HG03175 (cell line): ENCODE measurements around the gene RNPS1.

ENCODE experiments used
- ATAC-seq: cut with Tn5 transposase; IDR thresholded peaks from one replicate; pipeline ENCODE4 v1.9.1; 2021; ENCODE audit warnings: mild to moderate bottlenecking, moderate library complexity; ENCODE audit not compliant: unreplicated experiment

RNPS1 gene

DNA sequence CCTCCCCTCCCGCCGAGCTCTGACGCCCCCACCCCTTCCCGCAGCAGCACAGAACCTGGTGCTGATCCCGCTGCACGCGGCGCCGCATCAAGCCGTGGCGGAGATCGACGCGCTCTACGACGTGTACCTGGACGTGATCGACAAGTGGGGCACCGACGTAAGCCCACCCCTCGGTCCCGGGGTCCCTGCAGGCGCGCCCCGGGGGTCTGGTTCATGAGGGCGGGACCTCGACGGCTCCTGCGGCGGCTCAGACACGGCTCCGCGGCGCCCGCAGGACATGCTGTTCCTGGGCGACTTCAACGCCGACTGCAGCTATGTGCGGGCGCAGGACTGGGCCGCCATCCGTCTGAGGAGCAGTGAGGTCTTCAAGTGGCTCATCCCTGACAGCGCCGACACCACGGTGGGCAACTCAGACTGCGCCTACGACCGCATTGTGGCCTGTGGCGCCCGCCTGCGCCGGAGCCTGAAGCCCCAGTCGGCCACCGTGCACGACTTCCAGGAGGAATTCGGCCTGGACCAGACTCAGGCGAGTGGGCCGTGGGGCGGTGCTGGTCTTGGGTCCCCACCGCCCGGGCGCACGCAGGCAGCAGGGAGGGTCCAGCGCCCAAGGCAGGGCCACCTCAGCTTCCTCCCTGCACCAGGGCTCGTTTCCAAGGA lies 30.3 kb downstream of the RNPS1 start:
- no peak for ATAC-seq

DNA sequence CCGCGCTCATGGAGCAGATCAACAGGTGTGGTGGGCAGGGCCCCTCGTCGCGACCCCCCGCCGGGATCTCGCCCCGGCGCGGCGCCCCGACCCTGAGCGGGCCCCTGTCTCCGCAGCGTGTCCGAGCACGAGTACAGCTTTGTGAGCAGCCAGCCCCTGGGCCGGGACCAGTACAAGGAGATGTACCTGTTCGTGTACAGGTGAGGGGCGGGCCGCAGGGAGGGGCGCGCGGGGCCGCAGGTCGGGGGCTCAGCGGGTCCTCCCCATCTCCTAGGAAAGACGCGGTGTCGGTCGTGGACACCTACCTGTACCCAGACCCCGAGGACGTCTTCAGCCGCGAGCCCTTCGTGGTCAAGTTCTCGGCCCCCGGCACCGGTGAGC lies 30.8 kb downstream of the RNPS1 start:
- no peak for ATAC-seq

DNA sequence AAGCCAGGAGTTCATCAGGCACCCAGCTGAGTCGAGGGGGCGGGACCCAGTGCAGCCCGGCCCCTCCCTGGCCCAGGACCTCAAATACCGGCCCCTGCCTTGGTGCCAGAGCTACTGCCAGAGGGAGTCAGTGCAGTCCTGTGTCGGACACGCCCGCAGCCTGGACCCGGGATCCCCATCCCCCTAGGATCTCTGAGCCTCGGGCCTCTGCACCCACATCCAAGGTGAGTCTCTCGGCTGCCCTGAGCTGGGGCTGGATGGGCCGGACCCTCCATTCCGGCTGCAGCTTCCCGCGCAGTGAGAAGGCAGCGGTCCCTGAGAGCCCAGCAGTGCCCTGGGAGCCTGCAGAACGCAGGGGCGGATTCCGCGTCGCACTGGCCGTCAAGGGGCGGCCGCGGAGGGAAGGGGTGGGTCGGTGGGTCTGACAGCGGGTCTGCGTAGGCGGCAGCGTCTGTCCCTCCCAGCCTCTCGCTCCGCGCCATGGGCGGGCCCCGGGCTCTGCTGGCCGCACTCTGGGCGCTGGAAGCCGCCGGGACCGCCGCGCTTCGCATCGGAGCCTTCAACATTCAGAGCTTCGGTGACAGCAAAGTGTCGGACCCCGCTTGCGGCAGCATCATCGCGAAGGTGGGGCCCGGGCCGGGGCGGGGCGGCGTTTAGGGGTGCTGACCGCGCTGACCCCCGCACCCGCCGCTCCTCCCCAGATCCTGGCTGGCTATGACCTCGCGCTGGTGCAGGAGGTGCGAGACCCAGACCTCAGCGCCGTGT lies 31.4 kb downstream of the RNPS1 start, which contains the start of gene DNASE1L2:
TSS of gene DNASE1L2 (plus strand) at position 108 of the 765 bp plus-strand sequence. CDS start at position 481, 373 bp downstream.
- no peak for ATAC-seq

DNA sequence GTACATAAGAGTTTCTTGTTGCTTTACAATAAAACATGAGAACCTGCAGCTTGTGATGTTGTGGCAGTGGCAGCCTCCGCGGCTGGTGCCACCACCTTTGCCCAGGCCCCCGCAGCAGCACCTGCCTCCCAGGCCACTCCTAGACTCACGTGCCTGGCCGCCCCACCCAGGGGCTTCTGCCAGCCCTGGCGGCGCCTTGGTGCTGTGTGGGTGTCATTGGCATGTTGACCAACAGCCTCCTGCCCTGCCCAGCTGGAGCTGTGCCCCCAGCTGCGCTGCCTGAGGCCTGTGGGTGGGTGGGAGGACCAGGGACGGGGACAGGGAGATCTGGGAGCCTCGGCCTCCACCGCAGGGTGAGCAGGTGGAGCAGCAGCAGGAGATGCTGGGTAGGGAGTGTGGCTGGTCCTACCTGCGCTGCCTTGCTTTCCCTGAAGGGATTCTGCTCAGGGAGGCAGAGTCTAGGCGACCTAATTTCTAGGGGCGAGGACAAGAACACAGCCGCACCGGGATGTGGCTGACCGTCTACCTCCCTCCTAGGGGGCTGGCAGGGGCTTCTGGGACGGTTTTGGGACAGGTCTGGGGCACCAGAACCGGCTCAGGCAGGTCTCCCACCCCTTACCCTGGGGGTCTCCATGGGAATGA lies 32.1 kb downstream of the RNPS1 start:
- ATAC-seq, result no peak

DNA sequence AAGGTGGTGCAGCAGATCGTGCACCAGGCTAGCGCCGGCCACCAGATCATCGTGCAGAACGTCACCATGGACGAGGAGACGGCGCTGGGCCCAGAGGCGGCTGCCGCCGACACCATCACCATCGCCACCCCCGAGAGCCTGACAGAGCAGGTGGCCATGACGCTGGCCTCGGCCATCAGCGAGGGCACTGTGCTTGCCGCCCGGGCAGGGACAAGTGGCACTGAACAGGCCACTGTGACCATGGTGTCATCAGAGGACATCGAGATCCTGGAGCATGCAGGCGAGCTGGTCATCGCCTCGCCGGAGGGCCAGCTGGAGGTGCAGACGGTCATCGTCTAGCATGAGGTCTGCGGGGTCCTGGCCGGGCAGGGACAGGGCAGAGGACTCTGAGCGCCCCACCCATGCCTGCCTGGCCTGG lies 32.7 kb downstream of the RNPS1 start:
- no peak for ATAC-seq

DNA sequence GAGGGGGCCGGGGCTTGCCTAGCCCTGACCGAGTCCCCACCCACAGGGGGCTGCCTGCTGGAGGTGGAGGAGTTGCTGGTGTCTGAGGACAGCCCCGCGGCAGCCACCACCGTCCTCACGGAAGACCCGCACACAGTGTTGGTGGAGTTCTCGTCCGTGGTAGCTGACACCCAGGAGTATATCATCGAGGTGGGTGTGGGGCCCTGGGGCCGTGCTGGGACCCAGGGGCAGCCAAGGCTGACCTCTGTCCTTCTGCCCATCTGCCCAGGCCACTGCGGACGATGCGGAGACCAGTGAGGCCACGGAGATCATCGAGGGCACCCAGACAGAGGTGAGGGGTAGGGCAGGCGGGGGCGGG lies 33.1 kb downstream of the RNPS1 start:
- ATAC-seq, result no peak

DNA sequence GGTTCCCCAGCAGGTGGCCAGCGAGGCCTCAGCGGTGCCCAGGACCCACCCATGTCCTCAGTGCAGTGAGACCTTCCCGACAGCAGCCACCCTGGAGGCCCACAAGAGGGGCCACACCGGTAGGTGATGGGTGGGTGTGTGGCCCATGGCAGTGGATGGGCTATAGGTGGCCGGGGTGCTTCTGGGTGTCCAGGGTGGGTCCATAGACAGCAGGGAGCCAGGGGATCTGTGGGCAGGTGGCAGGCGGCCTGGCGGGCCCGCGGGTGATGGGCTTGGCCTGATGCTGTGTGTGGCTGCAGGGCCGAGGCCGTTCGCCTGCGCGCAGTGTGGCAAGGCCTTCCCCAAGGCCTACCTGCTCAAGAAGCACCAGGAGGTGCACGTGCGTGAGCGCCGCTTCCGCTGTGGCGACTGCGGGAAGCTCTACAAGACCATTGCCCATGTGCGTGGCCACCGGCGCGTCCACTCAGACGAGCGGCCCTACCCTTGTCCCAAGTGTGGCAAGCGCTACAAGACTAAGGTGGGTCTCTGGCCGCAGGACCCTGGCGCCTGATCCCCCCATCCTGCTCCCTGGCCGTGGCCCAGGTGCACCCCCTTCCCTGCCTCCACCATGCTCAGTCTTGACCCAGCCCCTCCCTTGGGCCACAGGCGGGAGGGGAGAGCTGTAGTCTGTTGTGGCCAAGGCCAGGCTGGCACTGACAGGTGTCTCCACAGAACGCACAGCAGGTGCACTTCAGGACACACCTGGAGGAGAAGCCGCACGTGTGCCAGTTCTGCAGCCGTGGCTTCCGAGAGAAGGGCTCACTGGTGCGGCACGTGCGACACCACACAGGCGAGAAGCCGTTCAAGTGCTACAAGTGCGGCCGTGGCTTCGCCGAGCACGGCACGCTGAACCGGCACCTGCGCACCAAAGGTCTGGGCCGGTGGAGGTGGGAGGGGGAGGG lies 33.8 kb downstream of the RNPS1 start:
- ATAC-seq, result no peak

DNA sequence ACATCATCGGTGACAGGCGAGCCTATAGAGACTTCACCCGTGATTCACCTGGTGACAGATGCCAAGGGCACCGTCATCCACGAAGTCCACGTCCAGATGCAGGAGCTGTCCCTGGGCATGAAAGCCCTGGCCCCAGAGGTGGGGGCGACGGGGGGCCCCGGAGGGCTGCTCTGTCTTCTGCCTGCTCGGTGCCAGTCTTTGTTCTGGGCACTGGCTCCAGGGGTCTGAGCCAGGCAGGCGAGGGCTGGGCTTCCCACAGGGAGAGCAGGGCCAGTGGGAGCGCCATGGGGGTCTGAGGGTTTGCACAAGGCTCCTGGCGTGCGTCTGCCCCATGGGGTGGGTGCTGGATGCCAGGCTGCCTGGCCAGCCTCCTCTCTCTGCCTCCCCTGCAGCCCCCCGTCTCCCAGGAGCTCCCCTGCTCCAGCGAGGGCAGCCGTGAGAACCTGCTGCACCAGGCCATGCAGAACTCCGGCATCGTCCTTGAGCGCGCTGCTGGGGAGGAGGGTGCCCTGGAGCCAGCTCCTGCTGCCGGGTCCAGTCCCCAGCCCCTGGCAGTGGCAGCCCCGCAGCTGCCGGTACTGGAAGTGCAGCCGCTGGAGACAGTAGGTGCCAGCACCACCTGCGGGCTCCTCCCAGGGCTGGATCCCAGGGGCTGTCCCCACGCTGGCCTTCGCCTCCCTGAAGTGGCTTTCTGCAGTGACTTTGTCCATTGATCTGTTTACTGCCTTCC lies 34.7 kb downstream of the RNPS1 start:
- no peak for ATAC-seq

DNA sequence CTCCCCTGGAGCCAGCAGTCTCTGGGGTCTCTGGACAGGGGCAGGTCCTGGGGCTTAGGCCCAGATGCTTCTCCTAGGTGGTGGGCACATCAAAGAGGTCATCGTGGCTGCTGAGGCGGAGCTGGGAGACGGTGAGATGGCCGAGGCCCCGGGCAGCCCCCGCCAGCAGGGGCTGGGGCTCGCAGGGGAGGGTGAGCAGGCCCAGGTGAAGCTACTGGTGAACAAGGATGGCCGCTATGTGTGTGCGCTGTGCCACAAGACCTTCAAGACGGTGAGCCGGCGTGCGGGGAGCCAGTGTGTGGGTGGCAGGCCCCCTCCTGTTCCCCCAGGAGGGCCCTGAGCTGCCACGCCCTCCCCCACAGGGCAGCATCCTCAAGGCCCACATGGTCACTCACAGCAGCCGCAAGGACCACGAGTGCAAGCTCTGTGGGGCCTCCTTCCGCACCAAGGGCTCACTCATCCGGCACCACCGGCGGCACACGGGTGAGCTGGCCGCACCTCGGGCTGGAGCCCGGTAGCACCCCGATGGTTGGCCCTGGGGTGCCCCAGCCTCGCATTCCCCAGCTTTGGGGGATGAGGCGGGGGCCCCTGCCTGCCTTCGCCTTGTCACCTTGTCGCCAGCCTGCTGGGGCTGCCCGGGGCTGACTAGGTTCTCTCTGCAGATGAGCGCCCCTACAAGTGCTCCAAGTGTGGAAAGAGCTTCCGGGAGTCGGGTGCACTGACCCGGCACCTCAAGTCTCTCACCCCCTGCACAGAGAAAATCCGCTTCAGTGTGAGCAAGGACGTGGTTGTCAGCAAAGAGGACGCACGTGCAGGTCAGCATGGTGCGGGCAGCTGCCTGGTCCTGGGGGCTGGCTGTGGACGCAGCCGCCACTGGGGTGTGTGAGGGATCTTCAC lies 35.6 kb downstream of the RNPS1 start:
- ATAC-seq, result no peak

DNA sequence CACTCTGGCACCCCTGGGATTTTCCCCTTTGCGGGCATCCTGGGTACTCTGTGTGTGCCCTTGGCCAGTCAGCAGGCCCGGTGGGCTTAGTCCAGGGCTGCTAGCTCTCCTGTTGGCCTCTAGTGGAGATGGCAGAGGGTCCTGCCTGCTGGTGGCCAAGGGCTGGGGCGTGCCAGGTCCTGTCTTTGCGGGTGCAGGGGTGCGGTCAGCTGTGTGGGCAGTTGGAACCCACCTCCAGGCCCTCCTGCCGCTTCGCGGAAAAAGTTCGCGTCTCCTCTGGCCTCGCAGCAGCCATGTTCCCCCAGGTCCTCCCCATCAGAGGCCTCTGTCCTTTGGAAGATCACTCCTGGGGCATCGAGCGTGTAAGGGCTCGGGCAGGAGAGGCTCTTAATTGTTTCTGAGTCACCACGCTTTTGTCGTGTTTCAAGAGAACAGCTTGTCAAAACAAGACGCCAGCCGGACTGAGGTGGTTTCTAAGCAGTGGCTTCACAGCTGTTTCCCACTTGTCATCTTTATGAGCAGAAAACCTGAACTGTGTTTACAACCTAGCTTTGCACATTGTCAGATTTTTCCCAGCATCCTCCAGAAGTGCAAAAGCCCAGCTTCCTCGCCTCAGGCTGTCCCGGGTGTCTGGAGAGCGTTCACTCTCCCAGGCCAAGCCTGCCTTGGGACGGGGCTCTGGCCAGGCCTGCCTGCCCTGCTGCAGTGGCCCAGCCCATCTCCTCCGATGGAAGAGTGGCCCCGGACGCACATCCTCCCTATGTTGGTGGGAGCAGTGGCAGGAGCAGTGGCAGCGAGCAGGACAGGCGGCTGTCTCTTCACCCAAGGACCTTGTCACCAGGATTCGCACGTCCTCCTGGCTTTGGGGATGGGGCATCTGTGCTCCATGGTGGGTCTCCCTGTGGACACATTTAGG lies 36.7 kb downstream of the RNPS1 start:
- no peak for ATAC-seq

DNA sequence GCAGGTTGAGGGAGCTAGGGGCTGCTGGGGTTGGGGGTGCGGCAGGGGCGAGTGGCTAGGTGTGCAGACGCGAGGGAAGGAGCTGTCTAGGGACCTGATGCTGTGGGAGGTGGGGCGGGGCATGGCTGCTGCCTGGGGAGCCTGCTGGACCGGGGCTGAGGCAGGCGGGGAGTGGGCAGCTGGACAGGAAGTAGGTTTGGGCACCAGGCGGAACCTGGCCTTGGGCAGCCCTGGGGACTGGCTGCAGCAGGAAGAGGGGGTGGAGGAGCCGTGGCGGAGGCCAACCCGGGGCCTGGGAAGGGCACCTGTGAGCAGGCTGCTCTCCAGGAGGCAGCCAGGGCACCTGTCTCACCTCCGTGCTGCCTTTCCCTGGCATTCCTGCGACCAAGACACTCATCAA lies 37.5 kb downstream of the RNPS1 start:
- no peak for ATAC-seq

DNA sequence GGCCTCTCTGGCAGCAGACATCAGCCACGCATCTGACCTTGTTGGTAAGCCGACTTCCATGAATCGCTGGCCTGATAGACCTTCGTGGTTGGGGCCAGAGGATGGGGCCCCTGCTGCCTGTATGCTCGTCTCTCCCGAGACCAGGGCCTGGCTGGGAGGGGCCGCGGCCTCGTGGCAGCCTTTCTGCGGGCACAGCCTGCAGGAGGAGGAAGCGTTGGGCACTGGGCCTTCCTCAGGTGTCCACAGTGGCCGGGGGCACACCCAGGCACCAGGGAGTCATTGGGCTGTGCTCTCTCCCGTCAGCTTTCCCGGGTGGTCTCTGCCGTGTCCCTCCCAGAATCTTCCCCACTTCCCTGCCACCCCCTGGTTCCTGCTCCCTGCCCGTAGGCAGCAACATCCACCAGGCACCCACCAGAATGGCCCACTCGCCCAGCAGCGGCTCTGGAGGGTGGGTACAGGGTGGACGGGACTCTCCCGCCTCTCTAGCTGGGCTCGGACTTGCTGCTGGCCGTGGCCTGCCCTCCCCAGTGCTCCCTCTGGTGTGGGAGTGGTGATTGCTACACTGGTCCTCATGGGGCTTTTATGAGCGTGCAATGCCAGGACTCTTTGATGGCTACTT lies 38.2 kb downstream of the RNPS1 start:
- ATAC-seq, result no peak

DNA sequence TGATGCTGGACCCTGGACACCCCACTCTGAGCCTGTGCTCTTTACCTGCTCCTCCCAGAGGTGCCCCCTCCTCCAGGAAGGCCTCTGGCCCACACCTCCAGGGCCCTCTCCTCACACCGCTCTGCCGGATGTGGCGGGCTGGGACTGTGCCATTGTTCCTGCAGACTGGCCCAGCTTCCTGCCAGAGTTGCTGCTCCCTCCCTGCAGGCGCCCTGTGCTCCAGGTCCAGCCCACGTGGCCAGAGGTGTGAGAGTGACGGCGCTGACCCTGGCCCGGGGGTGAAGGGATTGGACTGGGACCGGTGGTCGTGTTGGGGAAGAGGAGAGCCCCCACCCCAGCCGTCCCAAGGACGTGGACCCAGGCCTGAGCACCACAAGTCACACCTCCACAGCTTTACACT lies 38.8 kb downstream of the RNPS1 start:
- ATAC-seq, result no peak

DNA sequence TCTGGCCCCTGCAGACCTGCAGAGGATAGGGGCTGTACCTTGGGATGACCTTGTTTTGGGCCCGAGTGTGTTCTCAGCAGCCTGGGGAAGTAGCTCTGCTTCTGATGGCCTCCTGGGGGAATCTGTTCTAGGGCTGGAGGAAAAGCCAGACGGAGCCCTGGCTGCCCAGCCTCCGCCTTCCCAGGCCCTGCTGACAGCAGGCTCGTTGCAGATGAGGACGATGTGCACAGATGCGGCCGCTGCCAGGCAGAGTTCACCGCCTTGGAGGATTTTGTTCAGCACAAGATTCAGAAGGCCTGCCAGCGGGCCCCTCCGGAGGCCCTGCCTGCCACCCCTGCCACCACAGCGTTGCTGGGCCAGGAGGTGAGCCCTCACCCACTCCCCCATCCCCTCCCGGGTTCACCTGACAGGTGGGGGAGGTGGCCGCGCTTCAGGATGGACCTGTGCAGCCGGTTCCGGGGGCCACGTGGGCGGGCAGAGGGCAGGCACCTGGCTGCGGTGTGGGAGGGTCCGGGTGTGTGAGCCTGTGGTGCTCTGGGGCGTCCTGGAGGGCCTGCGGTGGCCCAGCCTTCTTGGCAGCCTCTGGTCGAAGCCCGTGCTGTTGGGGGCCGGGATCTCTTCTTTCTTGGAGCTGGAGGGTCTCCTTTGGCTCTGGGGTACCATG lies 39.6 kb downstream of the RNPS1 start:
- ATAC-seq, result no peak

DNA sequence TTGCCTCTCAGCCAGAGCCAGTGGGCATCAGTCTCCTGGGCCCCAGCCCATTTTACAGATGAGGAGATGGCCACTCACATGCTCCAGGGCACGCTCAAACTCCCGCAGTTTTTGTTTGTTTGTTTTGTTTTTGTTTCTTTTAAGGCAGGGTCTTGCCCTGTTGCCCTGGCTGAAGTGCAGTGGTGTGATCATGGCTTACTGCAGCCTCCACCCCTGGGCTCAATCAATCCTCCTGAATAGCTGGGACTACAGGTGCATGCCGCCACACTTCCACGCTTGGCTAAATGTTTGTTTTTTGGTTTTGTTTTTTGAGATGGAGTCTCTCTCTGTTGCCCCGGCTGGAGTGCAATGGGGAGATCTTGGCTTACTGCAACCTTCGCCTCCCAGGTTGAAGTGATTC lies 41.0 kb downstream of the RNPS1 start:
- ATAC-seq, result no peak

DNA sequence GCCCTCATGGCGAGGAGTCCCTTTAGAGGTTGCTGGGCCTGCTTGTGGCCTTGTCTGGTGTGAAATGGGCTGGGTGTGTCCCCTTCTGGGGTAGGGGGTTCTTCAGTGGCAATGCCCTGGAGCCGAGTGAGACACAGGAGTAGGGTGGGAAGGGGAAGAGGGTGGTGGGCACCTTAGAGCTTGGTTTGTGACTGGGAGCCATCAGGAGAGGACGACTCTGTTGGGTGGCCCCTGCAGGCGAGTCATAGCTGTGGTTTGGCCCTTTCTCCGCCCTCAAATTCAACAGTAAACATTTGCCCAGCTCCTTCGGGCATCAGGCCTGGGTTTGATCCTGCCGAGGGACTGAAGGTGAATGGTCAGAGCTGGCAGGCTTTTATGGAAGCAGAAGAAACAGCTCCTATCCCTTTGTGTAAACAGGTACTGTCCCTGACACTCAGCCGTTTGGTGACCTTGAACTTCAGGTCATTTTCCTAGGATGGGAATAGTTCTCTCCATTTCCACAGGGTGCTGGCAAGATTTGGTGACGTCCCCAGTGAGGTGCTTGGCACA lies 41.6 kb downstream of the RNPS1 start:
- ATAC-seq, result no peak

DNA sequence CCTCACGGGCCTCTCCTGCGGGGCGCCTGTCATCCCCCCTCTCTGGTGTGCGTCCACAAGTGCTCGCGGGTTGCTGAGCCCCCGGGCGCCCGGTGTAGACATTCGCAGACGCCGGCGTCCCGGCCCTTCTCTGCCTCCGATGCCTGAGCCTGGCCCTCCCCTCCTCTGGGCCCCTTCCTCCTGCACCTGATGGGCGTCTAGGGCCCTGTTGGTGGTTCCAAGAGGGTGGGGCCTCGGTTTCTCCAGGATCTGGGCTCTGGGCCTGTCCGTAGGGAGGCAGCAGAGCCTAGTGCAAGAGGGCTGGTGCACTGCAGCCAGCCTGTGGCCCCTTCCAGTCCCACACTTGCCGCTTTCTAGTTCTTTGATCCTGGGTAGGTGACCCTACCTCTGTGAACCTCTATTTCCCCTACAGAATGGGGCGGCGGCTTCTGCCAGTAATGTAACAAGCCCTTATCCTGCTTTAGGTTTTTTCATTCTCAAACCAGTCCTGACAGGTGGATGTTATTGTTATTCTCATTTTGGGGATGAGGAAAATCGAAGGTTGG lies 43.9 kb downstream of the RNPS1 start:
- ATAC-seq, result peak; percentile 14
